ENCODE data around the gene PNPO.

- TF ChIP-seq CTCF (conservative IDR thresholded peaks at IDR 0.05; ENCODE audit: low read length) (no peak), EZH2phosphoT487 (IDR thresholded peaks at IDR 0.05; ENCODE audit: borderline replicate concordance, low read depth, low read length) (no peak)
Measured at GRCh38 chr17:47895347-47895855, 46.0 kb upstream of the PNPO start.

Data from OCI-LY7 (cell line).